GM10248 (cell line): ENCODE data around the gene LRRC43.
"Not testable (repeated sequence)": the region's sequence is repeated elsewhere in the genome, so short reads cannot be mapped to it uniquely, and the experiment has no call there.

Experiments
- CTCF ChIA-PET: fragments of 300-600 bp; sonication (Branson Sonifier 250); formaldehyde crosslinking; extraction: SDS; loops from one replicate; lab custom pipeline; 2021; ENCODE audit warnings: antibody characterized with exemption; lab: Yijun Ruan, JAX
- POLR2A ChIA-PET: fragments of 350-650 bp; sonication (Branson Sonifier 250); formaldehyde crosslinking; extraction: SDS; loops from one replicate; lab custom pipeline; 2020; ENCODE audit warnings: antibody characterized with exemption; lab: Yijun Ruan, JAX
- DNase-seq: peaks from one replicate; pipeline ENCODE4 v3.0.0; 2012; ENCODE audit errors: extremely low spot score
- TF ChIP-seq, protein P1 (sequence below): IDR thresholded peaks from 2 replicates; pipeline ENCODE4 v1.5.1; 2012; ENCODE audit warnings: mild to moderate bottlenecking, low read depth; ENCODE audit errors: extremely low read depth, missing control alignments, control extremely low read depth

Gene LRRC43

DNA sequence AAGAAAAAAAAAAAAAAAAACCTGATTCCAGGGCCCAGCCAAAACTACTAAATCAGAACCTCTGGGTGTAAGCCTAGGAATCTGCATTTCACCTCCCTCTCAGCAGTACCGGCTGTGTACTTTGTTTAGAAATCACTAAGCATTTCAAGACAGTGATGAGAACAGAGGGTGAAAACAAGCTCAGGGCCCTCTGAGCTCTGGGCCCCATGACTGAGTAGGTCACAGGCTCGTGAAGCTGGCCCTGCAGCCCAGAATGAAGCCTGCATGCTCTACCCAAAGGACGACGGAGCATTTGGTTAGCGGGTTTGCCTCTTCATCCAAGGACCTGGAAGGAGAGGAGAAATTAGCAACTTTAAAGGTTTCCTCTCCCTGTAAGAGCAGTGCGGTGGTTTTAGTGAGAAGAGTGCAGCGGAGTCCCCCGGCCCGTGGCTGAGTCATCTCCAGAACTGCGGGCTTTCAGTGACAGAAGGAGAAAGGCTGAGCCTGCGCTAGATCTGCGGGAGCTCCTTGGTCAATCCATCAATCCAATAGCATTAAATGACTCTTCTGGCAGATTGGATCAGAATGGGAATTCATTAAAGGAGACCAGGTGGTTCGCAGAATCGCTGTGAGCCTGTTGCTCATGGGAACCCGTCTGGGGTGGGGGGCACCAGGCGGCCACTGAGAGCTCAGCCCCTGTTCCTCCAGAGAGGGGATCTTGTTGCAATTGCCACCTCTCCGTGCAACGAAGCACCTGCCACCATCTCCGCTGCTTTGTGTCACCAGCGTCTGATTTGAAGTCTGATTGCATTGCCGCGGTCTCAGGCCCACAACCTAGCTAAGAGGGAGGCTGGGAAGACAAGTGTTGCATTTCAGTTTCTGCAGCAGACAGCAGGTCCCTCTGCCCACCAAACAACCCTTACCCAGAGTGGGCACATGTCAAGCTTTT is 16.2 kb upstream of the LRRC43 start:
- CTCF ChIA-PET: interaction anchor here (0.9 to 2.6 kb wide), 8 partner anchors 9 to 372 kb away, joined by 3 to 21 read pairs (median 4); partner anchors contain the start of gene LRRC43
- POLR2A ChIA-PET: interaction anchor here (0.7 kb wide), 2 partner anchors 113 to 668 kb away, joined by 5 to 6 read pairs; no protein-coding TSS in a partner anchor
- TF ChIP-seq, protein P1, sequence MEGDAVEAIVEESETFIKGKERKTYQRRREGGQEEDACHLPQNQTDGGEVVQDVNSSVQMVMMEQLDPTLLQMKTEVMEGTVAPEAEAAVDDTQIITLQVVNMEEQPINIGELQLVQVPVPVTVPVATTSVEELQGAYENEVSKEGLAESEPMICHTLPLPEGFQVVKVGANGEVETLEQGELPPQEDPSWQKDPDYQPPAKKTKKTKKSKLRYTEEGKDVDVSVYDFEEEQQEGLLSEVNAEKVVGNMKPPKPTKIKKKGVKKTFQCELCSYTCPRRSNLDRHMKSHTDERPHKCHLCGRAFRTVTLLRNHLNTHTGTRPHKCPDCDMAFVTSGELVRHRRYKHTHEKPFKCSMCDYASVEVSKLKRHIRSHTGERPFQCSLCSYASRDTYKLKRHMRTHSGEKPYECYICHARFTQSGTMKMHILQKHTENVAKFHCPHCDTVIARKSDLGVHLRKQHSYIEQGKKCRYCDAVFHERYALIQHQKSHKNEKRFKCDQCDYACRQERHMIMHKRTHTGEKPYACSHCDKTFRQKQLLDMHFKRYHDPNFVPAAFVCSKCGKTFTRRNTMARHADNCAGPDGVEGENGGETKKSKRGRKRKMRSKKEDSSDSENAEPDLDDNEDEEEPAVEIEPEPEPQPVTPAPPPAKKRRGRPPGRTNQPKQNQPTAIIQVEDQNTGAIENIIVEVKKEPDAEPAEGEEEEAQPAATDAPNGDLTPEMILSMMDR: no peak
- peak; percentile 68 for DNase-seq

DNA sequence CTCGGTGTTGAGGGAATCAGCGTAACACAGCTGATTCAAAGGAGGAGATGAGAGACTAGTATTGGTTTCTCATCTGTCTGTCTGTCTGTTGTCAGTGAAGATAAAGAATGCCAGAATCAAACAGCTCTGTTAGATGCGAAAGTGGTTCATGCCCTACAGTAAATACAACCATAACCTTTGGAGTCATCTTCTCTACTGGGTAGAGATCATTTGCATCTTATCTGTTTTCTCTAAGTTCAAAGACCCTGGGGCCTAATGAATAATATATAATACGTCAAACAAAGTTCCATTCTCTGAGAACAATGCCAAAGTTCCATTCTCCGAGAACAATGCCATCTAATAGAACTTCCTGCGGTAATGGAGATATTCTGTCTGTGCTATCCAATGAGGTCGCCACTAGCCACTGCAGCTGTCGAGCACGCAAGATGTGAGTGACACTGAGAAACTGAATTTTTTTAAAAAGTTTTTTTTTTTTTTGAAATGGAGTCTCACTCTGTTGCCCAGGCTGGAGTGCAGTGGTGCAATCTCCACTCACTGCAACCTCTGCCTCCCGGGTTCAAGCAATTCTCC is 15.5 kb upstream of the LRRC43 start:
- POLR2A ChIA-PET: no interaction called here
- DNase-seq: no peak
- CTCF ChIA-PET: interaction anchor here (0.9 to 2.6 kb wide), 7 partner anchors 9 to 373 kb away, joined by 3 to 21 read pairs (median 4); partner anchors contain the start of gene LRRC43
- TF ChIP-seq, protein P1: no peak

DNA sequence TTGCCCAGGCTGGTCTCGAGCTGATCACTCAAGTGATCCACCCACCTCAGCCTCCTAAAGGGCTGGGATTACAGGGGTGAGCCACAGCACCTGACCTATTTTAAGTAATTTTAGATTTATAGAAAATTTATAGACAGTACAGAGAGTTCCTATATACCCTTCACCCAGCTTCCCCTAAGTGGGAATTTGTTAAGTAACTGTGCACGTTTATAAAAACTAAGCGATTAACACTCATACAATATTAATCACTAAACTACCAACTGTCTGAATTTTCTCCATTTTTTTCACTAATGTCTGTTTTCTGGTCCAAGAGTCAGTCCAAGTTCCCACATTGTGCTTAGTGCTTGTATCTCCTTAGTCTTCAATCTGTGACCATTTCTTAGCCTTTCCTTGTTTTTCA is 14.4 kb upstream of the LRRC43 start:
- no peak for DNase-seq
- TF ChIP-seq, protein P1: no peak
- ChIA-PET POLR2A (no interaction called here), CTCF (interaction anchor here (2.6 kb wide), 1 partner anchor 23 kb away, joined by 21 read pairs; no protein-coding TSS in a partner anchor)

DNA sequence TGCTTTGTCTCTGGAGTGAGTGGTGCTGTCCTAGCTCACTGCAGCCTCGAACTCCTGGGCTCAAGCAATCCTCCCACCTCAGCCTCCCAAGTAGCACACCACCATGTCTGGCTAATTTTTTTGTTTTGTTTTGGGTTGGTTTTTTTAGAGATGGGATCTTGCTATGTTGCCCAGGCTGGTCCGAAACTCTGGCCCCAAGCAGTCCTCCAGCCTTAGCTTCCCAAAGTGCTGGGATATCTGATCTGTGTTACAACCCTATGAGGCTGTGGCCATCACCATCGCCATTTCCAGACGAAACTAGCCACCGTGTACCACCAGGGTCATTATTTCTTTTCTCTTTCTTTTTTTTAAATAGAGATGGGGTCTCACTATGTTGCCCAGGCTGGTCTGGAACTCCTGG is 11.5 kb upstream of the LRRC43 start:
- ChIA-PET CTCF (interaction anchor here (1.7 to 1.8 kb wide), 2 partner anchors 19 to 41 kb away, joined by 6 to 7 read pairs; no protein-coding TSS in a partner anchor), POLR2A (no interaction called here)
- no peak for DNase-seq
- TF ChIP-seq, protein P1: no peak

DNA sequence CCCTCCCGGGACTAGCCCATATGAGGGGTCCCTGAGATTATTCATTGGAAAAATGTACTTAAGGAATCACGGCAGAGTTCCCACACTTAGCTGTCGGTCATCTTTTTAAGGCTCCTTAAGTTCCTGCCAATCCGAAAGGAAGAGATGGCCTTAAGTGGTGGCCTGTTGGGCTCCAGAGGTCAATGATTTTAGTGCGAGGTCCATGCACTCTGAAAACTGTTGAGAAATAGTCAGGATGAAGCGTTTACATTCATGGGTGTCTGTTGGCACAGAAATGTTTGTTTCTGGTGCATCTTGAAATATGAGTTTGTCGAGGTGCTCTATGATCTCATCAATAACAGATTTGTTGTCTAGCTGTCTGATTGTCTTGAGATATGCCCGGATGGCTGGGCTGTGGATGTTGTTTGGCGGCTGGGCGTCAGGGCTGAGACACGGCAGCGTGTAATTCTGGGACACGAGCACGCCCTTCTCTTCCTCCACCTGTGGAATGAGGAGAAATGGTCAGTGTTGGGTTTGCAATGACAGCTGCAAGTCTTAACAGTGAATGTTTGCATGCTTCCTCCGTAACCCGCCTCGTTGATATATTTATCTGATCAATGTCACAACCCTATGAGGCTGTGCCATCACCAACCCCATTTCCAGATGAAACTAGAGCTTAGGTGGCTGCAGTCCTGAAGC is 10.5 kb upstream of the LRRC43 start:
- TF ChIP-seq, protein P1: no peak
- no peak for DNase-seq
- ChIA-PET CTCF (interaction anchor here (1.2 to 1.8 kb wide), 4 partner anchors 17 to 49 kb away, joined by 4 to 7 read pairs (median 6); no protein-coding TSS in a partner anchor), POLR2A (no interaction called here)

DNA sequence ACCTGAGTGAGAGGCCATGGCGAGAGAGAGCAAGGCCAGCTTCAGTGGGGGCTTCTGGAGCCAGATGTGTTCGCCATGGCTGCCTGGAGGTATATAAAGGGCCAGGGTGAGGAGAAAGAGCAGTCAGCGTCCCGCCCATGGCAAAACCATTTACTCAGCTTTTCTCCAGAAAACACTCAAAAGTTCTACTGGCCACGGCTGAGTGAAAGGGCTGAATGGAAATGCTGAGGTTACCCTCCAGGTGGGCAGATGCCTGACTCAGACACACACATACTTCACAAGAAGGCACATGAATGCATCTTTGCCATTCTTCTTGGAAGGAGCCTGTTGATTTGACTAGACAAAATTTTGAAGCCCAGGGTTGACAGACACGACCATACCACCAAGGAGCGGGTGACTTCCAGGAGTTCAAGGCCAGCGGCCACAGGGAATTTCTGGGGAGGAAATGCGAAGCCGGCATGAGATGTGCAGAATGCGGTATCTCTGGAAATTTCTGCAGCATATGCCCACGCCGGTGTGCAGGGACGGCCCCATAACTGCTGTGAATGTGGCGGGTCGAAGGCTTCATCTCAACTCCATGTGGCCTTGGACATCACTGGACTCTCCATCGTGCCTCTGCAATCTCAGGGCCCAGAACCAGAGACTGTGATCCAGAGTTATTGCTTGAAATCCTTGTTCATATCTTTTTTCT is 8.6 kb upstream of the LRRC43 start, which contains the start of gene IL31:
Gene IL31, minus strand, starts transcription at position 67 of the 691 bp plus-strand sequence. Its CDS starts 49 bp downstream, at position 18.
- ChIA-PET POLR2A (no interaction called here), CTCF (no interaction called here)
- DNase-seq: no peak
- TF ChIP-seq, protein P1: no peak

DNA sequence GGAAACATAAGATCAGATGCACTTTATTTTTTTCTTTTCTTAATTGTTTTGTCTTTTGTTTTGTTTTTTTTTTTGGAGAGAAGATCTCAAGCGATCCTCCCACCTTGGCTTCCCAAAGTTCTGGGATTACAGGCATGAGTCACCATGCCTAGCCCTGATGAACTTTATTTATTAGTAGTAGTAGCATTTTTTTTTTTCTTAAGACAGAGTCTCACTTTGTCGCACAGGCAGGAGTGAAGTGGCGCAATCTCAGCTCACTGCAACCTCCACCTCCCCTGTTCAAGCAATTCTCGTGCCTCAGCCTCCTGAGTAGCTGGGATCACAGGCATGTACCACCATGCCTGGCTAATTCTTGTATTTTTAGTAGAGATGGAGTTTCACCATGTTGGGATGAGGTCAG is 6.5 kb upstream of the LRRC43 start:
- DNase-seq, POLR2A ChIA-PET: not testable (repeated sequence)
- CTCF ChIA-PET: interaction anchor here (1.7 kb wide), 1 partner anchor 15 kb away, joined by 6 read pairs; no protein-coding TSS in a partner anchor
